IMR-90 (cell line): ENCODE measurements around the gene APBB1IP. TPM values are rescaled to one million over a fixed set of nuclear protein-coding genes. Genes with fewer than 3 reads are reported as not detected.

Source experiments
- ATAC-seq: fragments of 200-7000 bp; cut with Tn5 transposase; 2 replicates; pipeline ENCODE4 v1.9.1; 2020; ENCODE audit warnings: low read depth, mild to moderate bottlenecking, moderate library complexity
- BruUV-seq: library from RNA; stranded (reverse); fragments of 400-500 nt; replicated peaks from 2 replicates; lab custom pipeline; 2021; lab: Mats Ljungman, UMichigan
- CTCF ChIA-PET: fragments of 300-600 bp; formaldehyde crosslinking; extraction: SDS; loops from one replicate; lab custom pipeline; 2021; ENCODE audit warnings: antibody characterized with exemption; lab: Yijun Ruan, JAX
- POLR2A ChIA-PET: fragments of 300-600 bp; sonication (Branson Sonifier 250); formaldehyde crosslinking; loops from one replicate; lab custom pipeline; 2022; ENCODE audit warnings: antibody characterized with exemption; ENCODE audit not compliant: unreplicated experiment; lab: Charles Lee
- DNase-seq: peaks from one replicate; pipeline ENCODE4 v3.0.0; 2013
- H2AFZ ChIP-seq: replicated peaks from 2 replicates; pipeline ENCODE3; 2013; ENCODE audit warnings: low read length, mild to moderate bottlenecking; ENCODE audit not compliant: poor library complexity
- H2AK5ac ChIP-seq: 2 replicates; pipeline ENCODE4 v1.6.1; 2013; ENCODE audit warnings: low read depth, low read length, inconsistent platforms
- H2AK9ac ChIP-seq: replicated peaks from 2 replicates; pipeline ENCODE3; 2013; ENCODE audit warnings: mild to moderate bottlenecking, low read depth, low read length, moderate library complexity; ENCODE audit not compliant: poor library complexity
- H2BK120ac ChIP-seq: 2 replicates; pipeline ENCODE4 v1.6.1; 2013; ENCODE audit warnings: low read depth, low read length, inconsistent platforms
- H2BK15ac ChIP-seq: 3 replicates; pipeline ENCODE4 v1.6.1; 2013; ENCODE audit warnings: low read depth, low read length, inconsistent platforms
- H2BK20ac ChIP-seq: 2 replicates; pipeline ENCODE4 v1.6.1; 2013; ENCODE audit warnings: low read depth, mild to moderate bottlenecking, inconsistent platforms, low read length, moderate library complexity
- H2BK5ac ChIP-seq: 2 replicates; pipeline ENCODE4 v1.6.1; 2013; ENCODE audit warnings: mild to moderate bottlenecking, low read depth, low read length, inconsistent platforms; ENCODE audit not compliant: poor library complexity, severe bottlenecking
- H3K14ac ChIP-seq: replicated peaks from 2 replicates; pipeline ENCODE4 v1.6.1; 2013; ENCODE audit warnings: low read depth, low read length, inconsistent platforms
- H3K18ac ChIP-seq: 2 replicates; pipeline ENCODE4 v1.6.1; 2013; ENCODE audit warnings: low read depth, low read length, control low read depth
- H3K23ac ChIP-seq: 2 replicates; pipeline ENCODE4 v1.6.1; 2013; ENCODE audit warnings: low read depth, low read length, inconsistent platforms
- H3K27ac ChIP-seq: 2 replicates; pipeline ENCODE4 v1.5.1; 2013; ENCODE audit warnings: mild to moderate bottlenecking, control low read depth, low read length; ENCODE audit not compliant: insufficient read depth
- H3K27me3 ChIP-seq: 2 replicates; pipeline ENCODE4 v1.6.1; 2013; ENCODE audit warnings: low read length; ENCODE audit not compliant: control insufficient read depth, insufficient read depth
- H3K36me3 ChIP-seq: 2 replicates; pipeline ENCODE4 v1.6.1; 2013; ENCODE audit warnings: low read length, mixed read lengths; ENCODE audit not compliant: control insufficient read depth, insufficient read depth
- H3K4ac ChIP-seq: 2 replicates; pipeline ENCODE4 v1.6.1; 2013; ENCODE audit warnings: low read depth, low read length, inconsistent platforms
- H3K4me1 ChIP-seq: 2 replicates; pipeline ENCODE4 v1.6.1; 2013; ENCODE audit warnings: low read length, mixed read lengths; ENCODE audit not compliant: control insufficient read depth, insufficient read depth
- H3K4me2 ChIP-seq: 2 replicates; pipeline ENCODE4 v1.6.1; 2013; ENCODE audit warnings: low read depth, mild to moderate bottlenecking, control low read depth, low read length, moderate library complexity
- H3K4me3 ChIP-seq: 2 replicates; pipeline ENCODE4 v1.5.1; 2013; ENCODE audit warnings: low read depth, mild to moderate bottlenecking, control low read depth, low read length, moderate library complexity; ENCODE audit not compliant: insufficient read depth
- H3K56ac ChIP-seq: 2 replicates; pipeline ENCODE4 v1.6.1; 2013; ENCODE audit warnings: low read length, inconsistent platforms; ENCODE audit not compliant: insufficient read depth; ENCODE audit errors: extremely low read depth
- H3K79me1 ChIP-seq, 2 experiments: 2 replicates each; pipeline ENCODE4 v1.6.1; 2013; ENCODE audit warnings: low read length in 2 of 2, inconsistent platforms in 1 of 2, low read depth in 1 of 2
- H3K9ac ChIP-seq: 2 replicates; pipeline ENCODE4 v1.6.1; 2013; ENCODE audit warnings: low read depth, low read length, control low read depth
- H3K9me1 ChIP-seq: 2 replicates; pipeline ENCODE4 v1.6.1; 2013; ENCODE audit warnings: low read length, inconsistent platforms; ENCODE audit not compliant: insufficient read depth
- H3K9me3 ChIP-seq: 2 replicates; pipeline ENCODE4 v1.6.1; 2013; ENCODE audit warnings: low read length; ENCODE audit not compliant: control insufficient read depth, insufficient read depth
- H4K20me1 ChIP-seq: 2 replicates; pipeline ENCODE4 v1.6.1; 2013; ENCODE audit warnings: low read length, inconsistent platforms; ENCODE audit not compliant: insufficient read depth
- H4K5ac ChIP-seq: 2 replicates; pipeline ENCODE4 v1.6.1; 2013; ENCODE audit warnings: mild to moderate bottlenecking, low read depth, low read length, control low read depth
- H4K8ac ChIP-seq, 2 experiments: 2 replicates each; pipeline ENCODE4 v1.6.1; 2013; ENCODE audit warnings: low read depth in 2 of 2, low read length in 2 of 2, control low read depth in 1 of 2, inconsistent platforms in 1 of 2
- H4K91ac ChIP-seq: 2 replicates; pipeline ENCODE4 v1.6.1; 2013; ENCODE audit warnings: low read depth, low read length, inconsistent platforms; ENCODE audit not compliant: insufficient read depth
- BHLHE40 ChIP-seq: fragments of 150-350 bp; IDR thresholded peaks from 2 replicates; pipeline ENCODE4 v1.6.1; 2016; ENCODE audit warnings: mild to moderate bottlenecking, low read depth, low read length
- CEBPB ChIP-seq: IDR thresholded peaks from 2 replicates; pipeline ENCODE4 v1.6.1; 2012; ENCODE audit warnings: low read depth, low read length, improper control_type of control experiment
- CHD1 ChIP-seq: IDR thresholded peaks from 2 replicates; pipeline ENCODE4 v1.6.1; 2012; ENCODE audit warnings: low read depth, low read length, improper control_type of control experiment
- CTCF ChIP-seq: conservative IDR thresholded peaks from 2 replicates; pipeline ENCODE4 v1.5.1; 2012; ENCODE audit warnings: mild to moderate bottlenecking, low read depth, low read length, improper control_type of control experiment
- FOS ChIP-seq: fragments of 150-350 bp; IDR thresholded peaks from 2 replicates; pipeline ENCODE4 v1.6.1; 2016; ENCODE audit warnings: low read depth, low read length
- MAFK ChIP-seq: IDR thresholded peaks from 2 replicates; pipeline ENCODE4 v1.6.1; 2012; ENCODE audit warnings: low read depth, low read length, improper control_type of control experiment
- MAZ ChIP-seq: IDR thresholded peaks from 2 replicates; pipeline ENCODE4 v1.6.1; 2012; ENCODE audit warnings: low read depth, mild to moderate bottlenecking, low read length, improper control_type of control experiment, moderate library complexity, borderline replicate concordance
- MXI1 ChIP-seq: IDR thresholded peaks from 2 replicates; pipeline ENCODE4 v1.6.1; 2012; ENCODE audit warnings: low read depth, mild to moderate bottlenecking, low read length, moderate library complexity, borderline replicate concordance
- NFE2L2 ChIP-seq: fragments of 150-350 bp; IDR thresholded peaks from 2 replicates; pipeline ENCODE4 v1.6.1; 2016; ENCODE audit warnings: low read depth, mild to moderate bottlenecking, low read length
- POLR2A ChIP-seq: IDR thresholded peaks from 2 replicates; pipeline ENCODE4 v1.6.1; 2012; ENCODE audit warnings: mild to moderate bottlenecking, low read depth, low read length
- RCOR1 ChIP-seq: IDR thresholded peaks from 2 replicates; pipeline ENCODE4 v1.6.1; 2012; ENCODE audit warnings: mild to moderate bottlenecking, low read length, improper control_type of control experiment; ENCODE audit not compliant: insufficient replicate concordance
- RFX5 ChIP-seq: IDR thresholded peaks from 2 replicates; pipeline ENCODE4 v1.8.0; 2012; ENCODE audit warnings: low read depth, mild to moderate bottlenecking, low read length, moderate library complexity
- SMC3 ChIP-seq: fragments of 150-350 bp; IDR thresholded peaks from 2 replicates; pipeline ENCODE4 v1.6.1; 2016; ENCODE audit warnings: low read depth, mild to moderate bottlenecking, antibody characterized with exemption, low read length, moderate library complexity
- USF2 ChIP-seq: fragments of 150-350 bp; IDR thresholded peaks from 2 replicates; pipeline ENCODE4 v1.6.1; 2017; ENCODE audit warnings: mild to moderate bottlenecking, antibody characterized with exemption, low read length, low read depth
- WGBS, 2 experiments: methylation state at CpG; one replicate each; pipeline versions ENCODE4 v1.1.5 to v1.1.7; 2013; ENCODE audit warnings: missing lambda C conversion rate in 2 of 2; ENCODE audit not compliant: insufficient read length in 1 of 2; ENCODE audit errors: extremely low coverage in 2 of 2; 5-methylcytosine and 5-hydroxymethylcytosine counted together
- dilution Hi-C: fragments of 300-500 bp; cut with HindIII; formaldehyde crosslinking; loops from one replicate; pipeline ENCODE4 v1.14.3; 2018; ENCODE audit warnings: low sequenced_read_pairs; ENCODE audit not compliant: unreplicated experiment
- in situ Hi-C: fragments of 300-500 bp; cut with MboI; formaldehyde crosslinking; loops from 3 replicates; pipeline ENCODE4 v1.14.3; 2019; ENCODE audit warnings: low sequenced_read_pairs, inconsistent platforms, mixed read lengths
- intact Hi-C: fragments of 100-400 bp; cut with micrococcal nuclease; formaldehyde crosslinking; loops from 2 replicates; pipeline ENCODE4 v1.10.0; 2022
- polyA plus RNA-seq, 3 experiments: library from polyadenylated mRNA; depleted of rRNA; stranded (reverse); fragments of >200 nt; gene quantifications; 2 replicates each; pipeline ENCODE4 v1.2.3, GENCODE V29; 2012; ENCODE audit warnings: low replicate concordance in 1 of 3
- total RNA-seq: library from RNA; depleted of rRNA; stranded (reverse); fragments of >200 nt; gene quantifications from 2 replicates; pipeline ENCODE4 v1.2.3, GENCODE V29; 2012
- TF ChIP-seq, protein P1 (sequence below): fragments of 150-350 bp; IDR thresholded peaks from 2 replicates; pipeline ENCODE4 v1.6.1; 2016; ENCODE audit warnings: low read depth, mild to moderate bottlenecking, low read length, moderate library complexity, borderline replicate concordance

APBB1IP gene
- total and polyA plus RNA-seq, 2 of the 4 experiments (the other 2 are of a cell fraction) = not detected

- no peak overlapping the region for H4K8ac ChIP-seq
- H3K4me2 ChIP-seq = no peak overlapping the region
- H3K4me1 ChIP-seq = no peaks in the 10 kb centered on the region
- H3K4me3 ChIP-seq = no peak overlapping the region
- peaks cover 16% of the 10 kb centered on the region for H3K9me3 ChIP-seq
- no peak overlapping the region for H2AK9ac ChIP-seq
- intact Hi-C loops = no loop called here
- 100% methylated on average over 1 of the region's 4 CpGs; no CpG with 5 or more reads in 1 of the 2 experiments for WGBS, 2 experiments
- H2BK5ac ChIP-seq = no peak overlapping the region
- no peaks in the 10 kb centered on the region for H3K27me3 ChIP-seq
- H4K91ac ChIP-seq = no peak overlapping the region
- H2BK120ac ChIP-seq = no peak overlapping the region
- no peak overlapping the region for H3K23ac ChIP-seq
- no peak overlapping the region for H3K18ac ChIP-seq
- H2AFZ ChIP-seq = no peak overlapping the region
- dilution Hi-C loops = no loop called here
- H3K9ac ChIP-seq = no peak overlapping the region
- no peak overlapping the region for H2BK20ac ChIP-seq
- no peaks in the 10 kb centered on the region for H4K20me1 ChIP-seq
- in situ Hi-C loops = no loop called here
- no peak overlapping the region for H3K4ac ChIP-seq
- no peak overlapping the region for H4K5ac ChIP-seq
- DNase-seq (no peak), ATAC-seq (no peak)
- TF ChIP-seq BHLHE40 = no peak
- no peak for TF ChIP-seq RCOR1
- TF ChIP-seq FOS = no peak
- no peak for TF ChIP-seq CTCF
- no peak for TF ChIP-seq MAZ
- TF ChIP-seq CEBPB = no peak
- TF ChIP-seq USF2 = no peak
- no peak for TF ChIP-seq SMC3
- TF ChIP-seq POLR2A = no peak
- no peak for TF ChIP-seq MXI1
- TF ChIP-seq NFE2L2 = no peak
- no peak for TF ChIP-seq MAFK
- TF ChIP-seq CHD1 = no peak
- TF ChIP-seq, protein P1, sequence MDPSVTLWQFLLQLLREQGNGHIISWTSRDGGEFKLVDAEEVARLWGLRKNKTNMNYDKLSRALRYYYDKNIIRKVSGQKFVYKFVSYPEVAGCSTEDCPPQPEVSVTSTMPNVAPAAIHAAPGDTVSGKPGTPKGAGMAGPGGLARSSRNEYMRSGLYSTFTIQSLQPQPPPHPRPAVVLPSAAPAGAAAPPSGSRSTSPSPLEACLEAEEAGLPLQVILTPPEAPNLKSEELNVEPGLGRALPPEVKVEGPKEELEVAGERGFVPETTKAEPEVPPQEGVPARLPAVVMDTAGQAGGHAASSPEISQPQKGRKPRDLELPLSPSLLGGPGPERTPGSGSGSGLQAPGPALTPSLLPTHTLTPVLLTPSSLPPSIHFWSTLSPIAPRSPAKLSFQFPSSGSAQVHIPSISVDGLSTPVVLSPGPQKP = no peak
- TF ChIP-seq RFX5 = no peak
- H3K9me1 ChIP-seq = no peaks in the 10 kb centered on the region
- POLR2A ChIA-PET = no interaction called here
- no peak overlapping the region for H3K14ac ChIP-seq
- H3K27ac ChIP-seq = no peak overlapping the region
- H3K79me1 ChIP-seq = no peaks in the 10 kb centered on the region
- CTCF ChIA-PET = no interaction called here
- no peak overlapping the region for H2AK5ac ChIP-seq
- no peaks in the 10 kb centered on the region for H3K36me3 ChIP-seq
- BruUV-seq = no TSS peak
- no peak overlapping the region for H3K56ac ChIP-seq
- H2BK15ac ChIP-seq = no peak overlapping the region
Observed at GRCh38 chr10:26488344-26488743, 50.2 kb downstream of the APBB1IP start.
